ENCODE measurements around the gene CPS1.

Gene CPS1

GRCh38 chr2:210647151-210647550 lies 90.8 kb downstream of the CPS1 start:
- no peaks in the 10 kb centered on the region for H3K36me3 ChIP-seq (ENCODE audit: insufficient read depth, insufficient read length, low read length)
- DNase-seq (ENCODE audit: low read depth, low spot score), result no peak
- TF ChIP-seq YY1 (IDR thresholded peaks at IDR 0.05; ENCODE audit: insufficient read depth, insufficient read length), result no peak
- TF ChIP-seq SUZ12 (IDR thresholded peaks at IDR 0.05; ENCODE audit: extremely low read depth, insufficient read depth, insufficient read length), result no peak
- no peak for TF ChIP-seq ZNF274 (IDR thresholded peaks at IDR 0.05; ENCODE audit: low read depth, low read length)

GRCh38 chr2:210654091-210654490 lies 97.7 kb downstream of the CPS1 start:
- Histone ChIP-seq H3K36me3 (ENCODE audit: insufficient read depth, insufficient read length, low read length) (no peaks in the 10 kb centered on the region), H3K9ac (ENCODE audit: insufficient read length, low read depth) (no peak overlapping the region), H3K9me3 (ENCODE audit: insufficient read depth, low read length) (no peaks in the 10 kb centered on the region), H3K4me1 (ENCODE audit: insufficient read depth, insufficient read length) (no peaks in the 10 kb centered on the region), H3K27me3 (ENCODE audit: insufficient read depth, insufficient read length) (no peaks in the 10 kb centered on the region), H3K4me3 (ENCODE audit: insufficient read length, low read depth) (no peak overlapping the region)
- DNase-seq (ENCODE audit: low read depth, low spot score), result no peak
- TF ChIP-seq YY1 (IDR thresholded peaks at IDR 0.05; ENCODE audit: insufficient read depth, insufficient read length) (no peak), ZNF274 (IDR thresholded peaks at IDR 0.05; ENCODE audit: low read depth, low read length) (no peak), SUZ12 (IDR thresholded peaks at IDR 0.05; ENCODE audit: extremely low read depth, insufficient read depth, insufficient read length) (no peak)

More at GRCh38 chr2:210647151-210647550, 90.8 kb downstream of the CPS1 start:
- no peaks in the 10 kb centered on the region for H3K9me3 ChIP-seq (ENCODE audit: insufficient read depth, low read length)
- no peak overlapping the region for H3K4me3 ChIP-seq (ENCODE audit: insufficient read length, low read depth)
- H3K4me1 ChIP-seq (ENCODE audit: insufficient read depth, insufficient read length), result no peaks in the 10 kb centered on the region
- no peaks in the 10 kb centered on the region for H3K27me3 ChIP-seq (ENCODE audit: insufficient read depth, insufficient read length)
- H3K9ac ChIP-seq (ENCODE audit: insufficient read length, low read depth), result no peak overlapping the region

- Histone ChIP-seq H3K27me3 (ENCODE audit: insufficient read depth, insufficient read length) (no peaks in the 10 kb centered on the region), H3K4me1 (ENCODE audit: insufficient read depth, insufficient read length) (no peaks in the 10 kb centered on the region), H3K36me3 (ENCODE audit: insufficient read depth, insufficient read length, low read length) (no peaks in the 10 kb centered on the region), H3K9ac (ENCODE audit: insufficient read length, low read depth) (no peak overlapping the region), H3K9me3 (ENCODE audit: insufficient read depth, low read length) (peaks cover under 1% of the 10 kb centered on the region; the same call in 1 of the 2 replicates), H3K4me3 (ENCODE audit: insufficient read length, low read depth) (no peak overlapping the region)
- no peak for DNase-seq (ENCODE audit: low read depth, low spot score)
- TF ChIP-seq SUZ12 (IDR thresholded peaks at IDR 0.05; ENCODE audit: extremely low read depth, insufficient read depth, insufficient read length) (no peak), YY1 (IDR thresholded peaks at IDR 0.05; ENCODE audit: insufficient read depth, insufficient read length) (no peak), ZNF274 (IDR thresholded peaks at IDR 0.05; ENCODE audit: low read depth, low read length) (no peak)
Observed at GRCh38 chr2:210655229-210655975, 99.0 kb downstream of the CPS1 start.

GRCh38 chr2:210657874-210658273 lies 101.5 kb downstream of the CPS1 start:
- no peak for TF ChIP-seq YY1 (IDR thresholded peaks at IDR 0.05; ENCODE audit: insufficient read depth, insufficient read length)
- Histone ChIP-seq H3K9me3 (ENCODE audit: insufficient read depth, low read length) (peaks cover 11% of the 10 kb centered on the region; the same call in 1 of the 2 replicates), H3K27me3 (ENCODE audit: insufficient read depth, insufficient read length) (no peaks in the 10 kb centered on the region), H3K36me3 (ENCODE audit: insufficient read depth, insufficient read length, low read length) (no peaks in the 10 kb centered on the region), H3K9ac (ENCODE audit: insufficient read length, low read depth) (no peak overlapping the region), H3K4me3 (ENCODE audit: insufficient read length, low read depth) (no peak overlapping the region), H3K4me1 (ENCODE audit: insufficient read depth, insufficient read length) (no peaks in the 10 kb centered on the region)
- DNase-seq (ENCODE audit: low read depth, low spot score), result no peak

GRCh38 chr2:210660751-210661150 lies 104.4 kb downstream of the CPS1 start:
- no peak for DNase-seq (ENCODE audit: low read depth, low spot score)
- Histone ChIP-seq H3K9me3 (ENCODE audit: insufficient read depth, low read length) (peaks cover 11% of the 10 kb centered on the region; the same call in 1 of the 2 replicates), H3K36me3 (ENCODE audit: insufficient read depth, insufficient read length, low read length) (no peaks in the 10 kb centered on the region), H3K27me3 (ENCODE audit: insufficient read depth, insufficient read length) (no peaks in the 10 kb centered on the region), H3K9ac (ENCODE audit: insufficient read length, low read depth) (no peak overlapping the region), H3K4me3 (ENCODE audit: insufficient read length, low read depth) (no peak overlapping the region), H3K4me1 (ENCODE audit: insufficient read depth, insufficient read length) (no peaks in the 10 kb centered on the region)
- no peak for TF ChIP-seq YY1 (IDR thresholded peaks at IDR 0.05; ENCODE audit: insufficient read depth, insufficient read length)
- no peak for TF ChIP-seq ZNF274 (IDR thresholded peaks at IDR 0.05; ENCODE audit: low read depth, low read length)
- no peak for TF ChIP-seq SUZ12 (IDR thresholded peaks at IDR 0.05; ENCODE audit: extremely low read depth, insufficient read depth, insufficient read length)

GRCh38 chr2:210662560-210662959 lies 106.2 kb downstream of the CPS1 start:
- no peak for TF ChIP-seq SUZ12 (IDR thresholded peaks at IDR 0.05; ENCODE audit: extremely low read depth, insufficient read depth, insufficient read length)
- TF ChIP-seq YY1 (IDR thresholded peaks at IDR 0.05; ENCODE audit: insufficient read depth, insufficient read length), result no peak
- no peak for TF ChIP-seq ZNF274 (IDR thresholded peaks at IDR 0.05; ENCODE audit: low read depth, low read length)
- Histone ChIP-seq H3K4me1 (ENCODE audit: insufficient read depth, insufficient read length) (no peaks in the 10 kb centered on the region), H3K4me3 (ENCODE audit: insufficient read length, low read depth) (no peak overlapping the region), H3K9ac (ENCODE audit: insufficient read length, low read depth) (no peak overlapping the region), H3K36me3 (ENCODE audit: insufficient read depth, insufficient read length, low read length) (no peaks in the 10 kb centered on the region), H3K9me3 (ENCODE audit: insufficient read depth, low read length) (peaks cover 11% of the 10 kb centered on the region; the same call in 1 of the 2 replicates), H3K27me3 (ENCODE audit: insufficient read depth, insufficient read length) (no peaks in the 10 kb centered on the region)
- no peak for DNase-seq (ENCODE audit: low read depth, low spot score)

GRCh38 chr2:210663631-210664089 lies 107.3 kb downstream of the CPS1 start:
- H3K9ac ChIP-seq (ENCODE audit: insufficient read length, low read depth), result no peak overlapping the region
- no peaks in the 10 kb centered on the region for H3K4me1 ChIP-seq (ENCODE audit: insufficient read depth, insufficient read length)
- H3K27me3 ChIP-seq (ENCODE audit: insufficient read depth, insufficient read length), result no peaks in the 10 kb centered on the region
- H3K4me3 ChIP-seq (ENCODE audit: insufficient read length, low read depth), result no peak overlapping the region
- no peaks in the 10 kb centered on the region for H3K36me3 ChIP-seq (ENCODE audit: insufficient read depth, insufficient read length, low read length)
- peaks cover 11% of the 10 kb centered on the region; the same call in 1 of the 2 replicates for H3K9me3 ChIP-seq (ENCODE audit: insufficient read depth, low read length)
- TF ChIP-seq ZNF274 (IDR thresholded peaks at IDR 0.05; ENCODE audit: low read depth, low read length), result no peak
- TF ChIP-seq YY1 (IDR thresholded peaks at IDR 0.05; ENCODE audit: insufficient read depth, insufficient read length), result no peak
- no peak for TF ChIP-seq SUZ12 (IDR thresholded peaks at IDR 0.05; ENCODE audit: extremely low read depth, insufficient read depth, insufficient read length)
- DNase-seq (ENCODE audit: low read depth, low spot score), result peak; percentile 39
